GM19240 (cell line): ENCODE results near the gene DNAAF1.

ENCODE experiments used
- DNase-seq: peaks from one replicate; pipeline ENCODE4 v3.0.0; 2011; ENCODE audit warnings: low spot score; ENCODE audit not compliant: insufficient read length

The DNAAF1 gene

DNA sequence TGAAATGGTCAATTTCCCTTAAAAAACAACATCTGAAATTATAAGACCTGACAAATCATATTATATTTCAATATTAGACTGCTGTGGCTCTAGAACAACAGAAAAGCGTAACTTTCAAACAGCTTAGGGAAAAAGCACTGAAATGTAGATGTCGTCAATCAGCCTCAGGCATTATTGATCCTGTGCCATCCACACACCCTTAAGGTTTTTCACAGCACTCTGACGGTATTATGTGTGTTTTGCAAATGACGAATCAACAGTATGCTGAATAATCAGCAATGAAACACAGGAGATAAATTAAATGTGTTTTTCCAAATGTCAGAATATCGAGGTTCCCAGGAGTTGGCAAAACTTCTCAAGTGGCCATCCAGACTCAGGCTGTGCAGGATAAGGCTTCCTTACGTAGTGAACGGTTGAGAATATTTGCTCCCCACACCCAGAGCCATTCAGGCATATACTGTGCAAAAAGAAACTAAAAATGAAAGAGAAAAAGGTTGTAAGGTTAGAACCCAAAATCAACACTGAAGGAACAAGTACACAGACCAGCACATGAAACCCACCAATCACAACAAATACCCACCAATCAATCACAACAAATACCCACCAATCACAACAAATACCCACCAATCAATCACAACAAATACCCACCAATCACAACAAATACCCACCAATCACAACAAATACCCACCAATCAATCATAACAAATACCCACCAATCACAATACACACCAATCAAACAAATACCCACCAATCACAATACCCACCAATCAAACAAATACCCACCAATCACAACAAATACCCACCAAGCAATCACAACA lies 20.6 kb upstream of the DNAAF1 start:
- DNase-seq, result no peak

- DNase-seq, result no peak
Measured at GRCh38 chr16:84131117-84131516, 14.0 kb upstream of the DNAAF1 start.

DNA sequence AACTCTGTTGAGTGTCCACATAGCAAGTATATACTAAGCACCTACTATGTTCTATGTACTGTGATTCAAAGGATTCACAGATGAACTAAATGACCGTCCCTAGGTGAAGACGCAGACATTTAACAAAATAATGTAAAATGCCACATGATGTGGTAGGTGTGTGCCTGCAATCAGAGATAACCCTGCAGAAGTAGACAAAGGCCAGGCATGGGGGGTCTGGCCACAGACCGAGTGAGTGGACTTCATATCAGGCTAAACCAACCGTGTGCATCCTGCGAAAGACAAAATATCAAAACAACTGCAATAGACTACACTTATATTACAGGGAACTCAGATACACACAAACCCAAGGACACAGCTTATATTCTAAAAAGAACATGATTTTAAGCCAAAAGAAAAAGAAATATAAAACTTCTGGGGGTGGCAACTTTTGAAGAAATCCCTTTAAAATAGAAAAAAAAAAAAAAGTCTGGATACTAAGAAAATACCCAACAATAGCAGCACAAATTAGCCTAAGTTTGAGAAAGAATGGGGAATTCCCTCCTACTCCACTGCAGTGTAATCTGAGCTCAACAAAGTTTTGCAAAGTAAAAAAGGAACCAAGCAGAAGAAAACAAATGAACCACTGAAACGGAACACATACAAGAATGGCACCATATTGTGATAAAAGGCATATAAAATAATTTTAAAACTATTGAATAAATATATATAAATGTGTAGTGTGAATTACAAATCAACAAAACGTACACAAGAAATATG lies 12.4 kb upstream of the DNAAF1 start:
- DNase-seq, result no peak

GRCh38 chr16:84136331-84137125 lies 8.6 kb upstream of the DNAAF1 start:
- DNase-seq, result no peak

- DNase-seq, result no peak
Measured at GRCh38 chr16:84137287-84137686, 7.8 kb upstream of the DNAAF1 start.

- no peak for DNase-seq
Measured at GRCh38 chr16:84137769-84138357, 7.2 kb upstream of the DNAAF1 start.

DNA sequence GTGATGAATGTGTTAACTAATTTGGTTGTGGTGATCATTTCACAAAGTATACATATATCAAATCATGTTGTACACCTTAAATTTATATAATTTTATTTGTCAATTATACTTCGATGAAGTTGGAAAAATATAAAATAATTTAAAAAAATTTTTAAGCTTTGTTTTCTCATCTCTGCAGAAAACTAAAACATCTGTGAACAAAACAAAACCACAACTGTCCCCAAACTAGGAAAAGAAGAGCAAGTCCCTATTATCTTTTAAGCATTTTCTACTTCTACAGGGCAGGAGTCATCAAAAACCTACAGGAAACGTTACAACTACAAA lies 6.6 kb upstream of the DNAAF1 start:
- DNase-seq, result no peak

DNA sequence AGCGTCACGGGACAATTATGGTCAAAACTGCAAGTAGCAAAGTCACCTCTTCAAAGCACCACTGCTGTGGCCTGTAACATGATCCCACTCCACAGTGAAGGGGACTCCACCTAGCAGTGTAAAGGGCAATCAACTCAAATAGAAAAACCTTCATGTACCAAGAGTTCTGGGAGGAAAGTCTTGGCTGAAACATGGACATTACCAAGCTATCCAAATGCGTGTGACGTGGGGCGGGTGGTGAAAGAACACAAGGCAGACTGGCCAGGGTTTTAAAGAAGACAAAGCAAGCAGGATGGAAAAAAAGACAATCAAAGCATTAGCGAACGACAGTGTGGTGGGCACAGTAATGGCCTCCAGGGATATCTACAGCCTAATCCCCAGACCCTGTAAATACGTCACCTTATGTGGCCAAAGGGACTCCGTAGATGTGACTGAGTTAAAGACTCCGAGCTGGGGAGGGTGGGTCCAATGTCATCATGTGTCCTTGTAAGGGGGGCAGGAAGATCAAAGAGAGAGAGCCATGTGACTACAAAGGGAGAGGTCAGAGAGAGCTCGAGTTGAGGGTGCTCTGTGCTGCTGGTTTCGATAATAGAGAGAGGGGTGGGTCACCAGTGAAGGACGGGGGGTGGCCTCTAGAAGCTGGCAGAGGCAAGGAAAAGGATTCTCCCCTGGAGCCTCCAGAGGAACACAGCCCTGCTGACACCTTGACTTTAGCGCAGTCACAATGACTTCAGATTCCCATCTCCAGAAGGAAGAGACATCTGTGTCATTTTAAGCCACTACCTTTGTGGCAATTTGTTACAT lies 6.1 kb upstream of the DNAAF1 start:
- no peak for DNase-seq

DNA sequence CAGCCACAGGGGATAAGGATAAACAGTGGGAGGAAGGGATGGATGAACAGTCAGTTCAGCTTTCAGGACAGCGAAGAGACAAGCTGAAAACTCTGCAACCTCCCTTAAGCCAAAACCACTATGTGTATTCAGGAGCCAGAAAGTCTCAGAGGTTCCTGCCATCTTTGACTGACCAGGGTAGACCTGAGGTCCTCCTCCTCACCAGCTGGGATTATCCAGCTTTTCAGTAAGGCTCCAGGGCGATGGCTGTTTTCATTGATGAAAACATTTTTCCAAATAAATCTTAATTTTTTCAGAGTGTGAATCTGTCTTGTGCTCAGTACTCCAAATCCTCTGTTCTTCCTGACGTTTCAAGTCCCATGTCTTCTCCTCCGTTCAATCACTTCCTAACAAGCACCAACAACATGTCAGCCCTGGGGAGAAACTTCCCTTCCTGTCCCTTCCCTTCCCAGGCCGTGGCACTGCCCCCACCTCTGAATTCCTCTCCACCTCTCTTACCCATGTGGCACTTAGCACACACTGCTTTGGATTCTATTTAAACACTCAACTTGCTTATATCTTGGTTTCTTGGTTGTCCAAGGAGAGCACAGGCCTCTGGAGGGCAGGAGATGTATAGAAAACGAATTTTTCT lies 5.4 kb upstream of the DNAAF1 start:
- no peak for DNase-seq

GRCh38 chr16:84141143-84141670 lies 3.9 kb upstream of the DNAAF1 start:
- no peak for DNase-seq

GRCh38 chr16:84143081-84143480 lies 2.0 kb upstream of the DNAAF1 start:
- DNase-seq, result no peak

GRCh38 chr16:84143784-84144199 lies 1.3 kb upstream of the DNAAF1 start:
- no peak for DNase-seq

DNA sequence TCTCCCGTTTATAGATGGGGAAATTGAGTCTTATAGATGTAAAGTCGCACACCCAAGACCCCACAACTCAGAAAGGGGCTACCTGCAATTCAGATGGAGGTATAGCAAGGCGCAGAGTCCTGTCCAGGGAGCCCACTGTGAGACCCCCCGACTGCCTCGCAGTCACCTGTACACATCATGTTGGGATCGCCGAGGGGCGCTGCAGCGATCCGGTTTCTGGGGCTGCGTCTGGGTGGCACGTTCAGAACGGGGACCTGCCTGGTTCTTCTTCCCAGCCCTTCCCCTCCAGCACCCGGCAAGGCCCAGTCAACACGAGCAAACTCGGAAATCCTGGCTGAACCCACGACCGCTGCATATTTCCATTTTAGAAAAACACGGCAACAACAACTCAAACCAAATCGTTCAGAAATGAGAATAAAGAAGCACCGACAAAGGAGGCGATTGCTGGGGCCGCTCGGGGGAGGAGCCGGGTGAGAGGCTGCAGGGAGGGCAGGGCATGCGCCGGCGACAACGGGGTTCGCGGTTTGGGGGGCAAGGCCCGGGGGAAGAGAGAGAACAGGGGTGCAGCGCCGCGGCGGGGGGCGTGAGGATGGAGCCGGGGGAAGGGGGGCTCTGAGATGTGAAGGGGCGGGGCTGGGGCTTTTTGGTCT lies 774 bp upstream of the DNAAF1 start:
- no peak for DNase-seq

DNA sequence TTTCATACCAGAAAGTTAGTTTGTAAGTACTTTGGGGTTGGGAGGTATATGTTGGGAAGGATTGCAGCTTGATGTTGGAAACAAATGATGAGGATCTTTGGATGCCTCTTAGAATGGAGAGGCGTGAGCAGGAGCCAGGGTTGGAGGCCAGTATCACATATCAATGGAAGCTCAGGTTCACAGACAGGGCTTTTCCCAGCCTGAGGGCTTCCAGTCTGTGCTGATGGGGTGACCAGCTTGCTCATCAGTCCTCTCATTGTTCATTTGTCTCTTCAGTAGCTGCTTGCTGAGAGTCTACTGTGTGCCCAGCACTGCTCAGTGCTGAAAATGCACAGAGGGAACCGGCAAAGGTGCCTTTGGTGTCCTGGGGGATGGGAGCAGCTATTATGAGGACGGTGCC lies 5.8 kb downstream of the DNAAF1 start:
- DNase-seq, result no peak

- no peak for DNase-seq
Measured at GRCh38 chr16:84153660-84154214, 8.6 kb downstream of the DNAAF1 start.

DNA sequence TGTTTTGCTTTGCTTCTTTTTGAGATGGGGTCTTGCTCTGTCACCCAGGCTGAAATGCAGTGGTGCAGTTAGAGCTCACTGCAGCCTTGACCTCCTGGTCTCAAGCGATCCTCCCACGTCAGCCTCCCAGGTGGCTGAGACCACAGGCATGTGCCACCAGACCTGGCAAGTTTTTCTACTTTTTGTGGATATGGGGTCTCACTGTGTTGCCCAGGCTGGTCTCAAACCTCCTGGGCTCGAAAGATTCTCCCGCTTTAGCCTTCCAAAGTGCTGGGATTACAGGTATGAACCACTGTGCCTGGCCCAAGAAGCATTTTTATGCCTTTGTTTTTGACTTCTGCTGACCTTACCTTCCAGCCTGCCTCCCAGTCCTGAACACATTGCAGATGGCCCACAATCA lies 10.1 kb downstream of the DNAAF1 start:
- no peak for DNase-seq

DNA sequence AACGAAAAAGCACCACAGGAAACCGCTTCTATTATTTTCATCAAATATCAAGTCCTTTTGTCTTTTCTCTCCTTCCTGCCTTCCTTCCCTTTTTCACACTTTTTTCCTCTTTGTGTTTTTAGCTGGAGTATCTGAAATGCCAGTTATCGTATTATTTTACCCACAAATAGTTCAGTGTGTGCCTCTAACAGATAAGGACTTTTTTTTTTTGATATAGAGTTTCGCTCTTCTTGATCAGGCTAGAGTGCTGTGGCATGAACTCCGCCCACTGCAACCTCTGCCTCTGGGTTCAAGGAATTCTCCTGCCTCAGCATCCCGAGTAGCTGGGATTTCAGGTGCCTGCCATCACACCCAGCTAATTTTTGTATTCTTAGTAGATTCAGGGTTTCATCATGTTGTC lies 10.7 kb downstream of the DNAAF1 start:
- no peak for DNase-seq

GRCh38 chr16:84156342-84156784 lies 11.3 kb downstream of the DNAAF1 start:
- DNase-seq, result no peak

DNA sequence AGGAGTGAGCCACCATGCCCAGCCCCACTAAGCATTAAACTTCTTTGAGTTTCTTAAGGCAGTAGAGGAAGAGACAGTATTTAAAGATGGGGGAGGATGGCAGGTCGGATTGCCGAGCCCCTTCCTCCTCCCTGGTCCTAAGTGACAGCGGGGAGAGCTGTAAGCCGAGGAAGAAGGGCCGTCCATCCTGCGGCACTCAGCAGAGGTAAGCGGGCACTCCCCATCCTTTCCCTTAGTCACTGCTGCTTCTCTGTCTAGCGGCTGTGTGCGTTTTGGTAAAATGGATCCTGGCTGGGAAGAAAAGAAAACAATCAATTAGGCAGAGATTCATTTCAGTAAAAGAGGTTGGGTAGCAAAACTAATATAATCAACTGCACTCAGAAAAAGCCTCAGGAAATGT lies 13.9 kb downstream of the DNAAF1 start:
- no peak for DNase-seq
